SH-SY5Y (cell line): ENCODE measurements around the gene PRB3.

Experiments
- GATA2 ChIP-seq: IDR thresholded peaks from 2 replicates; pipeline ENCODE4 v1.6.1; 2011; ENCODE audit warnings: mild to moderate bottlenecking, low read depth, low read length
- GATA3 ChIP-seq: IDR thresholded peaks from 2 replicates; pipeline ENCODE4 v1.6.1; 2011; ENCODE audit warnings: low read depth, mild to moderate bottlenecking, low read length, moderate library complexity

The PRB3 gene

GRCh38 chr12:11269607-11270006, at the start of gene PRB3:
TSS of gene PRB3 (minus strand) at chr12:11269707. CDS start at chr12:11269669, 38 bp downstream.
- TF ChIP-seq GATA3 (no peak), GATA2 (no peak)

- TF ChIP-seq GATA2 (no peak), GATA3 (no peak)
Measured at GRCh38 chr12:11310336-11310735, 40.8 kb upstream of the PRB3 start, which contains the start of gene PRB4. TSS of gene PRB4 (minus strand) at chr12:11310436. CDS start at chr12:11310398, 38 bp downstream.

- TF ChIP-seq GATA3 (no peak), GATA2 (no peak)
Measured at GRCh38 chr12:11307143-11307542, 37.6 kb upstream of the PRB3 start.

GRCh38 chr12:11273449-11273848, 3.9 kb upstream of the PRB3 start:
- TF ChIP-seq GATA3 (no peak), GATA2 (no peak)

- TF ChIP-seq GATA2 = no peak
- TF ChIP-seq GATA3 = no peak
Measured at GRCh38 chr12:11264501-11264900, 5.0 kb downstream of the PRB3 start.

- TF ChIP-seq GATA3 (no peak), GATA2 (no peak)
Measured at GRCh38 chr12:11246489-11246888, 23.0 kb downstream of the PRB3 start.

- TF ChIP-seq GATA2 = no peak
- no peak for TF ChIP-seq GATA3
Measured at GRCh38 chr12:11242656-11243055, 26.9 kb downstream of the PRB3 start.

GRCh38 chr12:11240348-11240930, 29.1 kb downstream of the PRB3 start:
- TF ChIP-seq GATA2 (no peak), GATA3 (no peak)

GRCh38 chr12:11238275-11238674, 31.2 kb downstream of the PRB3 start:
- TF ChIP-seq GATA3 = no peak
- TF ChIP-seq GATA2 = no peak

GRCh38 chr12:11233532-11233931, 36.0 kb downstream of the PRB3 start:
- TF ChIP-seq GATA2 (no peak), GATA3 (no peak)

- TF ChIP-seq GATA3 = no peak
- TF ChIP-seq GATA2 = no peak
Measured at GRCh38 chr12:11228296-11228879, 41.1 kb downstream of the PRB3 start.

- TF ChIP-seq GATA3 (no peak), GATA2 (no peak)
Measured at GRCh38 chr12:11227373-11227772, 42.1 kb downstream of the PRB3 start.
